ENCODE measurements around the gene MRPL52.
A peak's percentile ranks its signal among the peaks of the same experiment; 100 is the strongest.
"Not testable (repeated sequence)": the region's sequence is repeated elsewhere in the genome, so short reads cannot be mapped to it uniquely, and the experiment has no call there.

The MRPL52 gene

GRCh38 chr14:22811722-22812121, 18.0 kb upstream of the MRPL52 start:
- peak; percentile 64 to 77 for DNase-seq

GRCh38 chr14:22812744-22813143, 16.9 kb upstream of the MRPL52 start:
- DNase-seq: no peak

GRCh38 chr14:22813145-22813544, 16.5 kb upstream of the MRPL52 start:
- no peak for DNase-seq

GRCh38 chr14:22814373-22814772, 15.3 kb upstream of the MRPL52 start:
- no peak for DNase-seq

GRCh38 chr14:22814941-22815713, 14.6 kb upstream of the MRPL52 start, which contains the start of gene SLC7A7:
TSS of gene SLC7A7 (minus strand) at chr14:22815435. CDS start at chr14:22813398, 2,037 bp downstream.
- peak; percentile 33 to 59 for DNase-seq

GRCh38 chr14:22819151-22819988, 10.3 kb upstream of the MRPL52 start:
- no peak for DNase-seq

- no peak for DNase-seq
These were observed 9.0 kb upstream of the MRPL52 start for GRCh38 chr14:22820731-22821130.

GRCh38 chr14:22821193-22822015, 8.3 kb upstream of the MRPL52 start:
- DNase-seq: no peak

GRCh38 chr14:22822016-22822570, 7.6 kb upstream of the MRPL52 start:
- DNase-seq: no peak

- peak; percentile 69 to 79 for DNase-seq
These were observed 7.1 kb upstream of the MRPL52 start for GRCh38 chr14:22822571-22823098.

GRCh38 chr14:22824711-22825359, 4.9 kb upstream of the MRPL52 start:
- DNase-seq: no peak

- DNase-seq: not testable (repeated sequence)
These were observed 519 bp upstream of the MRPL52 start for GRCh38 chr14:22829076-22829660.

GRCh38 chr14:22830443-22831010, 840 bp downstream of the MRPL52 start:
- DNase-seq: no peak

GRCh38 chr14:22835505-22835904, 5.8 kb downstream of the MRPL52 start:
- no peak for DNase-seq

- DNase-seq: peak; percentile 42 to 85
These were observed 6.8 kb downstream of the MRPL52 start, which contains the start of gene MMP14 for GRCh38 chr14:22836301-22837113. TSS of gene MMP14 (plus strand) at chr14:22836585. CDS start at chr14:22836818, 233 bp downstream.

- DNase-seq: peak in 1 of 2 donors; percentile 55
These were observed 7.5 kb downstream of the MRPL52 start for GRCh38 chr14:22837114-22837749.

- DNase-seq: peak in 1 of 2 donors; percentile 53
These were observed 8.3 kb downstream of the MRPL52 start for GRCh38 chr14:22837750-22838538.

GRCh38 chr14:22838631-22839041, 8.9 kb downstream of the MRPL52 start:
- DNase-seq: peak in 1 of 2 donors; percentile 52
